HG03103 (cell line): ENCODE measurements around the gene DNAAF5.
"Not testable (repeated sequence)": the region's sequence is repeated elsewhere in the genome, so short reads cannot be mapped to it uniquely, and the experiment has no call there.

Experiments used
- ATAC-seq: cut with Tn5 transposase; IDR thresholded peaks from one replicate; pipeline ENCODE4 v1.9.1; 2021; ENCODE audit warnings: low read depth; ENCODE audit not compliant: unreplicated experiment

Gene DNAAF5

DNA sequence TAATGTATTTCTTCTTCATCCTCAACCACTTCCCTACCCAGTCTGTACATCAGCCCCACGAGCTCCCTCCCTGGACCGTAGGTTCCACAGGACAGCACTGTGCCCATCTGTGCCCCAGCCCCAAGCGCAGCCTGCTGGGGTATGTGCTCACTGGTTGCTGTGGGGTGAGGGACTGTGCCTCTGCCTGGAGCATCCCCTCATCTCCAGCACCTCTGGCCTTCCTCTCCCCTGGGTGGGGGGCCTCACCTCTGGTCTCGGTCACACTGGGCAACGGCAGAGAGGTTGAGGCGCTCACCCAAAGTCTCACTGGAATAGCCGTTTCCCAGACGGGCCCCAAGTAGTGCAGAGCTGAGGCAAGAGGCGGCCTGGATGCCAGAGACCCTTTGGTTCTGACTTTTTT, 2.1 kb downstream of the DNAAF5 start:
- ATAC-seq: no peak

DNA sequence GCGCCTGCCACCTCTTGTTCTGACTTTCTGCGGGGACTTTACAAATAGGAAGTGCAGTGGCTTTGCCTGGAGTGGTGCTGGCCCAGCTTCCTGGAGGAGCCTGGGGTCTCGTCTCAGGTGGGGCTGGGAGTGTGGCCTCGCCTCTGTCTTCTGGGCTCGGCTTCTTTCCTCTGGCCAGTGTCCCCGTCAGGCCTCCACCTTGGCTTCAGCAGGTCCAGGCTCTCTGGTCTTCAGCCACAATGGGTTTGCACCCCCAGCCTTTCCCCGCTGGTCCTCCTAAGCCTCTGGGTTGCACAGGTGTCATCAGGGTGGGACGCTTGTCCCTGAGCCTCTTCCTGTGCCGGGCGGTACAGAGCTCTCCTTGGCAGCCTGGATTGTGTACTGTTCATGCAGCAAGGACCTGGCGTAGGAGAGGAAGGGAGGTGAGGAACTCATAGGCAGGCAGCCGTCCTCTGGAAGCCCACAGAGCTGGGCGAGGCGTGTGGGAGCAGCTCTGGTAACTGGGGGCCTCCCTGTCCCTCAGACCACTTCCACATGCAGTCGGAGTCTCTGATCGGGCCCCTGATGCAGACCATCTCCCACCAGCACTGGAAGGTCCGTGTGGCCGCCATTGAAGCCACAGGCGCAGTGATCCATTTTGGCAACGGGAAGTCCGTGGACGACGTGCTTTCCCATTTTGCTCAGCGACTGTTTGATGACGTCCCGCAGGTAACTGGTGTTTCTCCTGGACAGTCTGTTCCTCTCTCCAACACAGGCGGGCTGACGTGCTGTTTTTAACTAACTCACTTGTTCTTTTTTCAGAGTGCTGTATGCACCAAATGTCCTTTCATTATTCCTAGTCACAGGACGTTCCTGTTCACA, 2.9 kb downstream of the DNAAF5 start:
- no peak for ATAC-seq

DNA sequence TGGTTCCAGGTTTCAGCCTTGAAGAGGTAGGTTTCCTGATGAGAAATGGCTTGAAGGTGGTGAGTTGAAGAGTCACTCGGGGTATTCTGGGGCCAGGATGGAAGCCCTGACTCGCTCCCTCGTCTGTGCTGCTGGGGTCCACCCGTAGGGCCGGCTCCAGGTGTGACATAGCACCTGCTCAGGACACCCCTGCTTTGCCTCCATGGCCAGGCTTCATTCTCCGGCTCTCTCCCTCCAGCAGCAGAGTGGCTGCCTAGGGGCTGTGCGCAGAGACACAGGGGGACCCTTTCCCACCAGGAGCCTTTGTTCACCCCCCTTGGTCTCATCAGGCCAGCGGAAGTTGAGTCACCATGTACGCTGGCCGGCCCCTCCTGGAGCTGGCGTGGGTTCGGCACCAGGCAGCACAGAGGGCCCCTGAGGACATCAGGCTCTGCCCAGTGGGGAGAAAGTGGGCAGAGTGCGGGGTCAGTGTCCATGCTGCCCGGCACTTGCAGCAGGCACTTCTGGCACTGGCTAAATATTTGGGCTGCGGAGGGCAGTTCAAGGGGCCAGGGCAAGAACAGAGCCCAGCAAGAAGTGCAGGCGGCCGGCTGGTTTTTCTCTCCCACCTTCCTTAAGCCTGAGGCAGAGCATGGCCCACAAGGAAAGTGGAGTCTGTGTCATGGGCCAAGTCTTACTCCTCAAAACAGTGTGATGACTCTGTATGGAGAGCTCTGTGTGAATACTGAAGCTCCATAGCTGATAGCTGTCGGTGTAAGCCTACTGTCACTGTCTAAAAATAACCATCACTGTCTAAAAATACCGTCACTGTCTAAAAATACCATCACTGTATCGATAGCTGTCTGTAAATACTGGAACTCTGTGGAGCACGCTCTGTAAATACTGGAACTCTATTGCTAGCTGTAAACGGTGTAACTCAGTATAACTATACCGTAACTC, 4.3 kb downstream of the DNAAF5 start:
- ATAC-seq: no peak

DNA sequence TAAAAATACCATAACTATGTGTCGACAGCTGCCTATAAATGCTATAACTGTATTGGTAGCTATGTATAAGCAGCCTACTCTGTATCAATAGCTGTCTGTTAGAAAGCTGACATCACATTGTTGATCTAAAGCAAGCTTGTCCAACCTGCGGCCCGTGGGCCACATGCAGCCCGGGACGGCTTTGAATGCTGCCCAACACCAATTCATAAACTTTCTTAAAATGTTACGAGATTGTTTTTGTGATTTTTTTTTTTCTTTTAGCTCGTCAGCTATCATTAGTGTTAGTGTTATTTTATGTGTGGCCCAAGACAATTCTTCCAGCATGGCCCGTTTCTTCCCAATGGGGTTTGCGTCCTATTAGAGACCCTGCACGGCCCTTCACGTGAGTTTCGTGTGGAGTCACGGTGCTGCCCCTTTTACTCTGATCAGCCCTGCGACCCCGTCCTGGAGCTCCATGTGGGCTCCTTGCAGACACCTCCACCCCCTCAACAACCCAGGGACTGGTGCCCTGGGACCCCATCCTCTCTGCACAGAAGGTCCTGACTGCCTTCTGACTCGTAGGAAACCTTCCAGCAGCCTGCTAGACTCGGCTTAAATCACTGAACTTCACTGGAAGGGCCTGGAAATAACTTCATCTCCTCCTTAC, 5.1 kb downstream of the DNAAF5 start:
- ATAC-seq: no peak

DNA sequence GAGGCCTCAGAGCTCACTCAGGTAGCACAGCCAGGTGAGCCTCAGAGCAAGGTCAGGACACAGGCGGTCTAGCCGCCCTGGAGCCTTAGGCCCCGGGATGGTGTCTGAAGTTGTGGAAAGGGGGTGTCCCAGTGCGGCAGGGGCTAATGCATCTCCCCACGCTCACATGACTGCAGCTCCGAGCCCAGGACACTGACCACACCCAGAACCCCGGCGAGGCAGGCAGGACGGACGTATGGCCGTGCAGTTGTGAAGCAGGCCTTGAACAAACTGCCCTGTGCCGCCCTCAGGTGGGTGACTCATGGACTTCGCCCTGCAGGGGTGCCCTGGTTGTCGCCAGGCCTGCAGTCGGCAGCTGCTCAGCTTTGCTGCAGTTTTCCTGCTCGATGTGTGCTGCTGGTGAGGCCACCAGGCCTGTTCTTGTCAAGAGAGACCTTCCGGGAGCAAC, 5.6 kb downstream of the DNAAF5 start:
- ATAC-seq: no peak

DNA sequence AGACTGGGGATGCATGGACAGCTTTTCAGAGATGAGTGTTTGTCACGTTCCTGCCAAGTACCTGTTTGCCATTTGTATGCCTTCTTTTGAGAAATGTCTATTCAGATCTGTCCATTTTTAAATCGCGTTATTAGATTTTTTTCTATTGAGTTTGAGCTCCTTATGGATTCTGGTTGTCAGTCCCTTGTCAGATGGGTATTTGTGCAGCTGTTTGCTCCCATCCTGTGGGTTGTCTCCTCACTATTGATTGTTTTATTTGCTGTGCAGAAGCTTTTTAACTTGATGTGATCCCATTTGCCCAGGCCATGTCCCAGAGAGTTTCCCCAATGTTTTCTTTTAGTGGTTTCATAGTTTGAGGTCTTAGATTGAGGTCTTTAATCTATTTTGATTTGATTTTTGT, 6.1 kb downstream of the DNAAF5 start:
- no peak for ATAC-seq

DNA sequence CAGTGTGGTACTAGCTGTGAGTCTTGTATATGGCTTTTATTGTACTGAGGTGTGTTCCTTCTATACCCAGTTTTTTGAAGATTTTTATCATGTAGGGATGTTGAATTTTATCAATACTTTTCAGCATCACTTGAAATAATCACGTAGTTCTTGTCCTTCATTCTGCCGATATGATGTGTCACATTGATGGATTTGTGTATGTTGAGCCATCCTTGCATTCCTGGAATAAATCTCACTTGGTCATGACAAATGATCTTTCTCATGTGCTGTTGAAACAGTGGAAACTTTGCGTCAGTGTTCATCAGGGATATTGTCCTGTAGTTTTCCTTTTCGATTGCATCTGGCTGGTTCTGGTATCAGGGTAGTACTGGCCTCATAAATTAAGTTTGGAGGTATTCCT, 7.7 kb downstream of the DNAAF5 start:
- ATAC-seq: no peak

DNA sequence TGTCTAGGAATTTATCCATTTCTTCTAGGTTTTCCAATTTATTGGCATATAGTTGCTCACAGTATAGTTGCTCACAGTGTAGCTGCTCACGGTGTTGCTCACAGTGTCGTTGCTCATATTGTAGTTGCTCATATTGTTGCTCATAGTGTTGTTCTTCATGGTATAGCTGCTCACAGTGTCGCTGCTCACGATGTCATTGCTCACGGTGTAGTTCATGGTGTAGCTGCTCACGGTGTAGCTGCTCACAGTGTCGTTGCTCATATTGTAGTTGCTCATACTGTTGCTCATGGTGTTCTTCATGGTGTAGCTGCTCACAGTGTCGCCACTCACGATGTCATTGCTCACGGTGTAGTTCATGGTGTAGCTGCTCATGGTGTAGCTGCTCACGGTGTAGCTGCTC, 8.3 kb downstream of the DNAAF5 start:
- no peak for ATAC-seq

DNA sequence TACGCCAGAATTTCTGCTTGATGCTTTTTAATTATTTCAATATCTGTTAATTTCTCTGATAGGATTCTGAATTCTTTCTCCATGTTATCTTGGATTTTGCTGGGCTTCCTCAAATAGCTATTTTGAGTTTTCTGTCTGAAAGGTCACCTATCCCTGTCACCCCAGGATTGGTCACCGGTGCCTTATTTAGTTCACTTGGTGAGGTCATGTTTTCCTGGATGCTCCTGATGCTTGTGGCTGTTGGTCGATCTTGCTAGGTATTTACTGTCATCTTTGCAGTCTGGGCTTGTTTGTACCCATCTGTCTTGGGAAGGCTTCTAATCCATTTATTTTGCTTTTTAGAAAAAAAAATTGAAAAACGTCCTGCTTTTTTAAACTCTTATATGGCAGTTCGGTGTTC, 11.7 kb downstream of the DNAAF5 start:
- no peak for ATAC-seq

DNA sequence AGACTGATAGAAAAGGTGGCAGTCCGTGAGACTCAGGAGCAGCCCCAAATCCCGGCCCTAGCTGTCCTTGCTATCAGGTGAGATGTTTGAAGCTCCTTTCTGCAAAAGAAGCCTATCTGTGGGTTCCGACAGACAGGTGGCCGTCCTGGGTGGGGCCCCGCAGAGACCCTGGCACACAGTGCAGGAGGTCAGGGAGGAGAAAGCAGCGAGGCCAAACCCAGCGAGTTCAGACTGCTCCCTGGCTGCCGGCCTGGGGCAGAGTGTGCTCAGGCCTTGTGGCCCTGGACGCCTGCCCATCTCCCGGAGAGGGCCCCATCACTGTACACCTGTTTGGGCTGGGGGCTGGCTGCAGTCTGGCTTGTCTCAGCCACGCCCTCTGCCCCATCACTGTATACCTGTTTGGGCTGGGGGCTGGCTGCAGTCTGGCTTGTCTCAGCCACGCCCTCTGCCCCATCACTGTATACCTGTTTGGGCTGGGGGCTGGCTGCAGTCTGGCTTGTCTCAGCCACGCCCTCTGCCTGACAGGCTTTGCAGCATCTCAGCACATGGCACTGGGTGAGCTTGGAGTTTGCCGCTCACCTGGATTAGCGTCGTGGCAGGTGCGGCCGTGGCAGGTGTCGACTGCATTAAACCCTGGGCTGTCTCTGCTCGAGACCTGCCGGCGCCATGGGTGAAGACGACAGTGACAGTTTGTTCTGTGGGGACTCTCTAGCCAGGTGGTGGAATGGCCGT, 12.4 kb downstream of the DNAAF5 start:
- ATAC-seq: no peak

DNA sequence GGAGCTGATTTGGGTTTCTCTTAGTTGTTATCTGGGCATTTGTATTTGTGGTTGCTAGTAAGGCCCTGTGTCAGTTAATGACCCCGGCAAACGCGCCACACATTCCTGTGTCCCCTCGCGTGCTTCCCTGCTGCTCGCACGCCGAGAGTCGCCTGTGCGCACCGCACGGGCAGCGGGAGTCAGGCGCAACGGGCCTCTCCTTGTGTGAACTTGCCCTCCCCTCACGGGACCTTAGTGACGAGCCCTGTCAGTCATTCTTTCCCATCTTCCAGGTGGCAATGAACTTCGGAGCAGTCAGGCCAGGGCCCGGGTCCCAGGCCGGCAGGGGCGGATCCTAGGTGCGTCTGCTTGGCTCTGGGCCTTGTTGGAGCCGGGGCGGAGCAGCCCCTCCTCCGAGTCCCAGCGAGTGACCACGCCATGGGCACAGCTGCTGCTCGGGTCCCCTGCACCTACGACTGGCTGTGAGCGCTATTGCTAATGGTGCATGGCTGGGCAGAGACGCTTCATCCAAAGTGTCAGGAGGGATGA, 13.0 kb downstream of the DNAAF5 start:
- ATAC-seq: no peak

DNA sequence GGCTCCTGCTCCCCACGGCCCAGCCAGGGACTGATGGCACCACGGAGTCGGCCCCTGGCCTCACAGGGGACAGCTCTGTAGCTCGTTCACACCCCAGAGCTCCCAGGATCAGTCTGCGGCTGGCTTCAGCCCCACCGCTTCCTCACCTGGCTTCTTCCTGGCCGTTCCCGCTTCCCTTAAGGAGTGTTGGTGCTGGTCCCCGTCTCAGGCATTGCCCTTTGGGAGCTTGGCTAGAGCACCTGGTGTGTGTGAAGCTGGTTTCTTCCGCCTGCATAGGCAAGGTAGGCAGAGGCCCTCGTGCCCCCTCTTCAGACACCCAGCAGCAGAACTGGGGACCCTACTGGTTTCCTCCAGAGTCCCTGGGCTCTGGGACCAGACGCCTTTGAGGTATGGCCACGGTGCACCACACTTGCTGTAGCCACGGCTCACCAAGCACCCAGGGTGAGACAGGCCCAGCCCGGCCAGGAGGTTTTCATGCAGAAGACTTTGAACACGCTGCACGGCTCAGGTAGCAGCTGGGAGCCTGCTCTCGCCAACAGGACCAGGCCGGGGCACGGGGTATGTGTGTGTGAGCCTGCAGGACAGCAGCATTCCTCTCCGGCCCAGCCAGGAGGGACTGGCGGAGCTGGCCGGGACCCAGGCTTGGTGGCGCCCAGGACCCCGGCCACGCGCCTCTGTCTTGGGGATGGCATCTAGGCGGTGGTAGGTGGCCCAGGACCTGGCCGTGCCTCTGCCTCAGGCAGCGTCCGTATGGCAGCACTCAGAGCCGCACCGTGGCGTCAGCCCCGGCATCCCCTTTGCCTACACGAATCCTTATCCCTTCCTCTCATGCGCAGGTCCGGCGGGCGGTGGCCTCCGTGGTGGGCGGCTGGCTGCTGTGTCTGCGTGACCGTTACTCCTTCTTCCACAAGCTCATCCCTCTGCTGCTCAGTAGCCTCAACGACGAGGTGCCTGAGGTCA, 13.8 kb downstream of the DNAAF5 start:
- ATAC-seq: no peak

DNA sequence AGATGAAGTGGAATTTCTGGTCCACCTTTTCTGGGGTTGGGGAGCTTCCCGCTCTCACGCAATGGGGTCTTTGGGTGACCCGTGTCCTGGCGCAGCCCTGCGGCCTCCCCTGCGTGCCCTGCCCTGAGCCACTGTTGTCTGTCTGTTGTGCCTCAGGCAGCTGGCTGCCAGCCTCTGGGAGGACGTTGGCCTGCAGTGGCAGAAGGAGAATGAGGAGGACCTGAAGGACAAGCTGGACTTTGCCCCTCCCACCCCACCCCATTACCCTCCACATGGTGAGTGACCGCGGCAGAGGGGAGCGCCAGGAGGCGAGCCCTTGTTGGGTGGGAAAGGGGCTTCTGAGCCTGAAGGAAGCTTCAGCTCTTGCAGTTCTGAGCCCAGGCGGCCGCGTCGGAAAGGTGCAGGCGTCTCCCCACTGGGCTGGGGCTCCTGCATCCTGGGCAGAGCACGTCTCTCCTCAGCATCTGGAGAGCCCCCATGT, 14.7 kb downstream of the DNAAF5 start:
- no peak for ATAC-seq

DNA sequence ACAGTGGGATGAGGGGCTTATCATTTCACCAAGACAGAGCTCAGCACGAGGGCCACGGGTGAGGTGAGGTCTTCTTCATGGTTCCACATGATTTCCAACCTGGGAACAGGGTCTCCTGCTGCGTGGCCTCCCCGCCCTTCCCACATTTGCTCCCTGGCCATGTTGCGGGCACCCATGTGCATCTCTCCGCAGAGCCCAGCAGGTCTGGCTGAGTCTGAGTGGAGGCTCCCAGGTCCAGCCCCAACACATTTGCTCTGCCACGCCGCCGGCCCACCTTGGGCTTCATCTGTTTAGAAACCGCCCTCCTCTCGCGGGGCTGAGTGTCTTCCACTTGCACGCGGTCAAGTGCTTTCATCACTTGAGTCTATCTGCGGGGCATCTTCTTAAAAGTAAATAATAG, 15.4 kb downstream of the DNAAF5 start:
- ATAC-seq: no peak

DNA sequence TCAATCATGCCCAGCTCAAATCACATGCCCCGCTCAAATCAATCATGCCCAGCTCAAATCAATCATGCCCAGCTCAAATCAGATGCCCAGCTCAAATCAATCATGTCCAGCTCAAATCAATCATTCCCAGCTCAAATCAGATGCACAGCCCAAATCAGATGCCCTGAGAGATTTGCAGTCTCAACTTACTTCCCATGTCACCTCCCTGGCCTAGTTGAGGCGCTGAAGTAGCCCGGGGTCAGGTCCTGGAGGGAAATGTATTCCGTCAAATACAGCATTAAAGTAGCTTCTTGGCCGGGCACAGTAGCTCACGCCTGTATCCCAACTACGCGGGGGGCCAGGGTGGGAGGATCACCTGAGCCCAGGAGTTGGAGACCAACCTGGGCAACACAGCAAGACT, 16.3 kb downstream of the DNAAF5 start:
- no peak for ATAC-seq

DNA sequence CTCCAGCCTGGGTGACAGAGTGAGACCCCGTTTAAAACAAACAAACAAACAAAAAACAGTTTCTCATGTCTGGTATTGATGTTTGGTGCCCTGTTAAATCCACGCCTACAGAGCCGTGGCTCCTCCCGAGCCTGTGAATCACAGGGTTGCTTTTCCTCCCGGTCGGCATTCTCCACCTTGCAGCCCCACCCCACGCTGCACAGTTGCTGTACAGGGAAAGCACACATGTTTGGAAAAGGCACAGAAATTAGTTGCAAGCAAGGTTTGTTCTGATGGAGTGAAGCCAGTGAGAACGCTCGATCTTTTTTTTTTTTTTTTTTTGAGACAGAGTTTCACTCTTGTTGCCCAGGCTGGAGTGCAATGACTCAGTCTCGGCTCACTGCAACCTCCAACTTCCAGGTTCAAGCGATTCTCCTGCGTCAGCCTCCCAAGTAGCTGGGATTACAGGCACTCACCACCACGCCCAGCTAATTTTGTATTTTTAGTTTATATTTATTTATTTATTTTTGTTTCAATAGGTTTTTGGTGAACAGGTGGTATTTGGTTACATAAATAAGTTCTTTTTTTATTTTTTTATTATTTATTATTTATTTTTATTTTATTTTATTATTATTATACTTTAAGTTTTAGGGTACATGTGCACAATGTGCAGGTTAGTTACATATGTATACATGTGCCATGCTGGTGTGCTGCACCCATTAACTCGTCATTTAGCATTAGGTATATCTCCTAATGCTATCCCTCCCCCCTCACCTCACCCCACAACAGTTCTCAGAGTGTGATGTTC, 17.0 kb downstream of the DNAAF5 start:
- ATAC-seq: not testable (repeated sequence)

DNA sequence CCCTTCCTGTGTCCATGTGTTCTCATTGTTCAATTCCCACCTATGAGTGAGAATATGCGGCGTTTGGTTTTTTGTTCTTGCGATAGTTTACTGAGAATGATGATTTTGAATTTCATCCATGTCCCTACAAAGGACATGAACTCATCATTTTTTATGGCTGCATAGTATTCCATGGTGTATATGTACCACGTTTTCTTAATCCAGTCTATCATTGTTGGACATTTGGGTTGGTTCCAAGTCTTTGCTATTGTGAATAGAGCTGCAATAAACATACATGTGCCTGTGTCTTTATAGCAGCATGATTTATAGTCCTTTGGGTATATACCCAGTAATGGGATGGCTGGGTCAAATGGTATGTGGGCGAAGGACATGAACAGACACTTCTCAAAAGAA, 17.6 kb downstream of the DNAAF5 start:
- not testable (repeated sequence) for ATAC-seq

DNA sequence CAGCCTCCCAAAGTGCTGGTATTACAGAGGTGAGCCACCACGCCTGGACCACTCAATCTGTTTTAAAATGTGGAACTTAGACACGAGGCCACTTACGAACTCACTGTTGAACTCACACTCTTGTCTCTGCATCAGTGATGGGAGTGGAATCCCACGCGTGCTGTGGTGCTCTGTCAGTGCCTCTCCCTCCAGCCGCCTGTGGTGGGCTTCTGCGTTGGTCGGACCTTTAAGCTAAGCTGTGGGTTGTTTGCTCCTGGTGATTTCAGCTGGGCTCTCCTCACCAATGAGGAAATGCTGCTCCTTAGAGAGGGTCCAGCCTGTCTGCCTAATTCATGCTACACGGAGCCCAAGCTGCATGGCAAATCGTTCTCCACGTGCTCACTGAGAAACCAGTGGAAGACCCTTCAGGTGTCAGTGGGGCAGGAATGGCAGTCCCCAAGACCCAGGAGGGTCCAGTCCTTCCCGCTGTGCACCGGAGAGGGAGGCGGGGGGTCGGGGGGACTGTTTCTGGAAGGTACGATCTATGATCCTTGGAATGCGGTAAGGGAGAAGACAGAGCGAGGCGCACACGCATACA, 18.4 kb downstream of the DNAAF5 start:
- ATAC-seq: no peak
